Activated CD8-positive, alpha-beta T cell treated with anti-CD3 and anti-CD28 coated beads, Interleukin-2, amount 10 ng/mL, durations not matched to agents 7 days and 5 days (primary cell): ENCODE data around the gene APOA4. TPM values are rescaled to one million over a fixed set of nuclear protein-coding genes. Genes with fewer than 3 reads are reported as not detected.
A peak's percentile ranks its signal among the peaks of the same experiment; 100 is the strongest.
"Not testable (repeated sequence)": the region's sequence is repeated elsewhere in the genome, so short reads cannot be mapped to it uniquely, and the experiment has no call there.

Experiments
- ATAC-seq: fragments of 150-1000 bp; cut with Tn5 transposase; one replicate; pipeline ENCODE4 v1.10.0; 2021; ENCODE audit warnings: moderate library complexity
- CTCF ChIA-PET: fragments of 350-600 bp; sonication (Branson Sonifier 250); formaldehyde crosslinking; loops from one replicate; lab custom pipeline; 2021; ENCODE audit warnings: antibody characterized with exemption; lab: Charles Lee
- POLR2A ChIA-PET: fragments of 350-600 bp; sonication (Branson Sonifier 250); formaldehyde crosslinking; loops from one replicate; lab custom pipeline; 2021; ENCODE audit warnings: antibody characterized with exemption; lab: Charles Lee
- DNase-seq: peaks from one replicate; pipeline ENCODE4 v3.0.0-alpha.2; 2020
- H3K27ac Mint-ChIP-seq: one replicate; pipeline ENCODE4 v1.8.0; 2021; ENCODE audit warnings: mild to moderate bottlenecking, mixed read lengths
- H3K27me3 Mint-ChIP-seq: one replicate; pipeline ENCODE4 v1.8.0; 2021; ENCODE audit warnings: low read depth, mixed read lengths
- H3K36me3 Mint-ChIP-seq: one replicate; pipeline ENCODE4 v1.8.0; 2021; ENCODE audit warnings: low read depth, mixed read lengths
- H3K4me1 Mint-ChIP-seq: one replicate; pipeline ENCODE4 v1.8.0; 2021; ENCODE audit warnings: low read depth, mixed read lengths
- H3K4me3 Mint-ChIP-seq: one replicate; pipeline ENCODE4 v1.8.0; 2021; ENCODE audit warnings: mild to moderate bottlenecking, mixed read lengths
- H3K9me3 Mint-ChIP-seq: one replicate; pipeline ENCODE4 v1.8.0; 2022; ENCODE audit warnings: mixed read lengths; ENCODE audit not compliant: insufficient read depth
- total RNA-seq, 2 experiments: library from RNA; stranded (reverse); gene quantifications; one replicate each; pipeline ENCODE4 v1.2.3, GENCODE V29; 2021

The APOA4 gene
- total RNA-seq, 2 experiments from 2014 or later: not detected

- no peaks in the 10 kb centered on the region for H3K9me3 Mint-ChIP-seq
- ATAC-seq (no peak), DNase-seq (no peak)
- no peak overlapping the region for H3K4me3 Mint-ChIP-seq
- no peak overlapping the region for H3K27ac Mint-ChIP-seq
- POLR2A ChIA-PET: interaction anchor here (0.6 to 3.3 kb wide), 7 partner anchors 11 to 243 kb away, joined by 3 to 57 read pairs (median 4); partner anchors contain the start of gene ZPR1
- H3K36me3 Mint-ChIP-seq: no peaks in the 10 kb centered on the region
- H3K27me3 Mint-ChIP-seq: no peaks in the 10 kb centered on the region
- CTCF ChIA-PET: interaction anchor here (1.0 to 6.5 kb wide), 43 partner anchors 11 to 491 kb away, joined by 3 to 211 read pairs (median 8); partner anchors contain the start of genes APOA4, APOA5, BUD13 and CEP164
- H3K4me1 Mint-ChIP-seq: peaks cover 20% of the 10 kb centered on the region
These were observed 13.5 kb upstream of the APOA4 start for GRCh38 chr11:116836632-116836991.

GRCh38 chr11:116835791-116836631, 12.9 kb upstream of the APOA4 start:
- peak overlapping the region; percentile 73 for H3K4me3 Mint-ChIP-seq
- ChIA-PET CTCF (interaction anchor here (0.6 to 6.5 kb wide), 65 partner anchors 9 to 492 kb away, joined by 3 to 211 read pairs (median 5); partner anchors contain the start of genes APOA4, APOA5, BUD13 and CEP164), POLR2A (interaction anchor here (0.6 to 3.3 kb wide), 16 partner anchors 12 to 394 kb away, joined by 3 to 57 read pairs (median 4); partner anchors contain the start of genes APOA5, PAFAH1B2, SIK3 and ZPR1)
- H3K27ac Mint-ChIP-seq: peak overlapping the region; percentile 76
- H3K9me3 Mint-ChIP-seq: no peaks in the 10 kb centered on the region
- peak; percentile 91 for DNase-seq
- peak; percentile 96 for ATAC-seq
- H3K27me3 Mint-ChIP-seq: no peaks in the 10 kb centered on the region
- peaks cover 20% of the 10 kb centered on the region for H3K4me1 Mint-ChIP-seq
- H3K36me3 Mint-ChIP-seq: no peaks in the 10 kb centered on the region

- ChIA-PET POLR2A (interaction anchor here (0.7 to 3.3 kb wide), 12 partner anchors 13 to 395 kb away, joined by 3 to 57 read pairs (median 4); partner anchors contain the start of genes APOA5, PAFAH1B2, SIK3 and ZPR1), CTCF (interaction anchor here (0.6 to 6.5 kb wide), 62 partner anchors 8 to 493 kb away, joined by 3 to 211 read pairs (median 6); partner anchors contain the start of genes APOA4, APOA5, BUD13 and CEP164)
- H3K4me3 Mint-ChIP-seq: peak overlapping the region; percentile 73
- no peaks in the 10 kb centered on the region for H3K36me3 Mint-ChIP-seq
- H3K27me3 Mint-ChIP-seq: no peaks in the 10 kb centered on the region
- ATAC-seq (peak; percentile 6), DNase-seq (no peak)
- H3K9me3 Mint-ChIP-seq: no peaks in the 10 kb centered on the region
- peaks cover 18% of the 10 kb centered on the region for H3K4me1 Mint-ChIP-seq
- peak overlapping the region; percentile 76 for H3K27ac Mint-ChIP-seq
These were observed 12.1 kb upstream of the APOA4 start for GRCh38 chr11:116835042-116835772.

- peak overlapping the region; percentile 39 for H3K4me3 Mint-ChIP-seq
- H3K27ac Mint-ChIP-seq: peak overlapping the region; percentile 41
These were observed 11.5 kb upstream of the APOA4 start for GRCh38 chr11:116834535-116835041.

GRCh38 chr11:116833816-116834534, 10.9 kb upstream of the APOA4 start:
- Mint-ChIP-seq H3K9me3 (no peaks in the 10 kb centered on the region), H3K27me3 (no peaks in the 10 kb centered on the region), H3K4me3 (no peak overlapping the region), H3K27ac (no peak overlapping the region), H3K36me3 (no peaks in the 10 kb centered on the region), H3K4me1 (peaks cover 17% of the 10 kb centered on the region)
- no peak for ATAC-seq
- CTCF ChIA-PET: interaction anchor here (1.0 to 6.5 kb wide), 5 partner anchors 18 to 272 kb away, joined by 3 to 211 read pairs (median 4); partner anchors contain the start of genes APOA5 and ZPR1
- POLR2A ChIA-PET: interaction anchor here (0.6 kb wide), 1 partner anchor 47 kb away, joined by 4 read pairs; no protein-coding TSS in a partner anchor
- DNase-seq: no peak

More at GRCh38 chr11:116834535-116835041, 11.5 kb upstream of the APOA4 start:
- not testable (repeated sequence) for ATAC-seq, H3K36me3 Mint-ChIP-seq, H3K27me3 Mint-ChIP-seq, H3K9me3 Mint-ChIP-seq, DNase-seq
- POLR2A ChIA-PET: interaction anchor here (0.6 to 3.3 kb wide), 2 partner anchors 19 to 47 kb away, joined by 4 to 57 read pairs; no protein-coding TSS in a partner anchor
- CTCF ChIA-PET: interaction anchor here (1.2 to 6.5 kb wide), 10 partner anchors 21 to 493 kb away, joined by 3 to 211 read pairs (median 8); partner anchors contain the start of genes APOA5, CEP164, PCSK7 and ZPR1
- H3K4me1 Mint-ChIP-seq: peaks cover 17% of the 10 kb centered on the region

- POLR2A ChIA-PET: interaction anchor here (1.0 kb wide), 1 partner anchor 13 kb away, joined by 3 read pairs; no protein-coding TSS in a partner anchor
- H3K4me1 Mint-ChIP-seq: peaks cover 17% of the 10 kb centered on the region
- no peaks in the 10 kb centered on the region for H3K9me3 Mint-ChIP-seq
- H3K4me3 Mint-ChIP-seq: no peak overlapping the region
- ATAC-seq: no peak
- CTCF ChIA-PET: interaction anchor here (1.0 to 6.5 kb wide), 5 partner anchors 18 to 273 kb away, joined by 3 to 211 read pairs (median 4); partner anchors contain the start of genes APOA5 and ZPR1
- DNase-seq: no peak
- no peak overlapping the region for H3K27ac Mint-ChIP-seq
- no peaks in the 10 kb centered on the region for H3K36me3 Mint-ChIP-seq
- H3K27me3 Mint-ChIP-seq: no peaks in the 10 kb centered on the region
These were observed 10.3 kb upstream of the APOA4 start for GRCh38 chr11:116833491-116833815.

- H3K27ac Mint-ChIP-seq: no peak overlapping the region
- no peak overlapping the region for H3K4me3 Mint-ChIP-seq
- ChIA-PET CTCF (interaction anchor here (1.1 to 6.5 kb wide), 2 partner anchors 41 to 273 kb away, joined by 4 to 211 read pairs; partner anchors contain the start of genes APOA5 and ZPR1), POLR2A (interaction anchor here (1.0 kb wide), 1 partner anchor 12 kb away, joined by 3 read pairs; no protein-coding TSS in a partner anchor)
- no peaks in the 10 kb centered on the region for H3K27me3 Mint-ChIP-seq
- ATAC-seq: no peak
- H3K9me3 Mint-ChIP-seq: no peaks in the 10 kb centered on the region
- no peak for DNase-seq
- peaks cover 17% of the 10 kb centered on the region for H3K4me1 Mint-ChIP-seq
- no peaks in the 10 kb centered on the region for H3K36me3 Mint-ChIP-seq
These were observed 9.5 kb upstream of the APOA4 start for GRCh38 chr11:116832350-116833290.

- Mint-ChIP-seq H3K4me3 (no peak overlapping the region), H3K36me3 (no peaks in the 10 kb centered on the region)
- no peak for ATAC-seq
These were observed 8.8 kb upstream of the APOA4 start for GRCh38 chr11:116831790-116832349.

GRCh38 chr11:116830184-116830912, 7.2 kb upstream of the APOA4 start:
- POLR2A ChIA-PET: no interaction called here
- DNase-seq (no peak), ATAC-seq (no peak)
- H3K27ac Mint-ChIP-seq: no peak overlapping the region
- H3K27me3 Mint-ChIP-seq: no peaks in the 10 kb centered on the region
- CTCF ChIA-PET: no interaction called here
- H3K4me3 Mint-ChIP-seq: no peak overlapping the region
- no peaks in the 10 kb centered on the region for H3K36me3 Mint-ChIP-seq
- H3K9me3 Mint-ChIP-seq: no peaks in the 10 kb centered on the region
- peaks cover 7% of the 10 kb centered on the region for H3K4me1 Mint-ChIP-seq

More at GRCh38 chr11:116831790-116832349, 8.8 kb upstream of the APOA4 start:
- Mint-ChIP-seq H3K4me1 (peaks cover 17% of the 10 kb centered on the region), H3K9me3 (no peaks in the 10 kb centered on the region), H3K27me3 (no peaks in the 10 kb centered on the region), H3K27ac (no peak overlapping the region)
- DNase-seq: no peak
- POLR2A ChIA-PET: no interaction called here
- CTCF ChIA-PET: interaction anchor here (6.5 kb wide), 1 partner anchor 41 kb away, joined by 211 read pairs; the partner anchor contains the start of genes APOA5 and ZPR1
